NCI-H1105 treated with DMSO at 0.1 percent for 48 hours (cell line): Measurements from ENCODE around the gene KIR2DL1.
A peak's percentile ranks its signal among the peaks of the same experiment; 100 is the strongest.
"Not testable (repeated sequence)": the region's sequence is repeated elsewhere in the genome, so short reads cannot be mapped to it uniquely, and the experiment has no call there.

Experiments used
- DNase-seq: peaks from one replicate; lab custom pipeline; 2025; lab: John Stamatoyannopoulos, UW

The KIR2DL1 gene

DNA sequence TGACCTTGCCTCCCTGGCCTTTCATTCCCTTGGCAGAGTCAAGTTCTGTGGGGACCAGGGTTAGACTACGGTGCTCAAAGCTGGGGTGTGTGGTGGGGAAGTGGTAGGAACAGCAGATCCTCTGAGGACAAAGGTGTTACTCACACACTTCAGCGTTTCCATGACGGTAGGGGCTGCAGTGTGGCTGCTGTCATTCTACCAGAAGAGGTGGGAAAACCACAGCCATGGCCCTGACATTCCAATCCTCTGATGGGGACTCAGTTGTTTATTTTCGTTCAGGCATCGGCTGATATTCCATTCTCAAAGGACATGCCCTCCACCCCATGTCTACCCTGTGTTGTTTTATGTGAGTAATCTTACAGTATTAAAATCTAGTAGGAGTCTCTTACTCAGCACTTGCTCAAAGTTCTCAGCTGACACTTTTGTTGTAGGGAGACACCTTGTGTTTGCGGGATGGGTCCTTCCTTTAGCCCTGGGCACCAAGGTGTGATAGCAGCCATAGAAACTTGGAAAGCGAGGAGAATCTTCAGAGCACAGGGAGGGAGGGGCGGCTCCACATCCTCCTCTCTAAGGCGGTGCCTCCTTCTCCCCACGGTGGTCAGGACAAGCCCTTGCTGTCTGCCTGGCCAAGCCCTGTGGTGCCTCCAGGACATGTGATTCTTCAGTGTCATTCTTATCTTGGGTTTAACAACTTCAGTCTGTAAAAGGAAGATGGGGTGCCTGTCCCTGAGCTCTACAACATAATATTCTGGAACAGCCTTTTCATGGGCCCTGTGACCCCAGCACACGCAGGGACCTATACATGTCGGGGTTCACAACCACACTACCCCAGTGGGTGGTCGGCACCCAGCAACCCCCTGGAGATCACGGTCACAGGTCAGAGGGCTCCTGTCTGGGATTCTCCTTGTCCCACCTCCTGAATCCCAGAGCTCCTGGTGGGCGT is 1.7 kb downstream of the KIR2DL1 start:
- DNase-seq = not testable (repeated sequence)

GRCh38 chr19:54772666-54773065 is 3.1 kb downstream of the KIR2DL1 start:
- DNase-seq = not testable (repeated sequence)

GRCh38 chr19:54775095-54775815 is 5.7 kb downstream of the KIR2DL1 start:
- not testable (repeated sequence) for DNase-seq

DNA sequence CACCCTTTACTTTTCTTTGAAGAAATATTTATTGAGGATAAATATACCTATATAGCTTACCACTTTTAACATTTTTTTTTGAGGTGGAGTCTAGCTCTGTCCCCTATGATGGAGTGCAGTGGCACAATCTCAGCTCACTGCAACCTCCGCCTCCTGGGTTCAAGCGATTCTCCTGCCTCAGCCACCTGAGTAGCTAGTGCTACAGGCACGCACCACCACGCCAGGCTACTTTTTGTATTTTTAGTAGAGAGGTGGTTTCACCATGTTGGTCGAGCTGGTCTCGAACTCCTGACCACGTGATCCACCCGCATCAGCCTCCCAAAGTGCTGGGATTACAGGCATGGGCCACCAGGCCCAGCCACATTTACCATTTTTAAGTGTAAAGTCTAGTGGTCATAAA is 6.2 kb downstream of the KIR2DL1 start:
- DNase-seq = not testable (repeated sequence)

DNA sequence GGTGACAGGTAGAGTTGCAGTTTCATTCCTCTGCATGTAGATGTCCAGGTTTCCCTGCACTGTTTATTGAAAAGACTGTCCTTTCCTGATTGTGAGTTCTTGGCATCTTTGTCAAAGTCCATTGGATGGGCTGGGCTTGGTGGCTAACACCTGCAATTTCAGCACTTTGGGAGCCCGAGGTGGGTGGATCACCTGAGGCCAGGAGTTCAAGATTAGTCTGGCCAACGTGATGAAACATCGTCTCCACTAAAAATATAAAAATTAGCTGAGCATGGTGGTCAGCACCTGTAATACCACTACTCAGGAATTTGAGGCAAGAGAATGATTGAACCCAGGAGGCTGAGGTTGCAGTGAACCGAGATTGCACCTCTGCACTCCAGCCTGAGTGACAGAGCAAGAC is 8.3 kb downstream of the KIR2DL1 start:
- DNase-seq = not testable (repeated sequence)

DNA sequence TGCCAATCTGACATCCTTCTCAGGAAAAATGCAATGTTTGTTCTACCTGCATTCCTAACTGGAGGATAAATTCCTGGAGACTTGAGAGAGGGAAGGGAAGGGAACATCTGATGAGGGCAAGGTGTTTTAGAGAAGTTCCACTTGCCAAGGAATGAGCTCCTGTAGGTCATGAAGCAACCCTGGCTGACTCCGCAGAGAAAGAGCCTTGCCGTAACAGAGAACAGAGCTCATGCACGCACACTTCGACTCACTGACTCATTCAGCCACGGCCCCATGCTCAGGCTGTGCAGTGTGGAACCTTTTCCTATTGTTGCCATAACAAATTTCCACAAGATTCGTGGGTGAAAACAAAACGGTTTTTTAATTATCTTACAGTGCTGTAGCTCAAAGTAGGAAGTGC is 9.3 kb downstream of the KIR2DL1 start:
- DNase-seq = not testable (repeated sequence)

DNA sequence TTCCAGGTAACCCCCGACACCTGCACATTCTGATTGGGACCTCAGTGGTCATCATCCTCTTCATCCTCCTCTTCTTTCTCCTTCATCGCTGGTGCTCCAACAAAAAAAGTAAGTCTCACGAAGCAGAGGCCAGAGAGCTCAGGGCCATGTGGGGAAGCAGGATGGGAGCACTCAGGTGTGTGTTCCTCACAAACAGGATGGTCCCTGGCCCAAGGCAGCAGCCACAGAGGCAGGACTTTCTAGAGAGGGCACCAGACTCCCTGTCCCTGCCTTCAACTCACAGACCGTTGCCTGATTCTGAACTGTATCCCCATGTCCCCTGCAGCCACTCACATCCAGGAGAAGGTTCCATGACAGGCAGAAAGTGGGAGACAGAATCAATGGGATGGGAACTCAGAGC is 13.3 kb downstream of the KIR2DL1 start:
- DNase-seq = not testable (repeated sequence)

DNA sequence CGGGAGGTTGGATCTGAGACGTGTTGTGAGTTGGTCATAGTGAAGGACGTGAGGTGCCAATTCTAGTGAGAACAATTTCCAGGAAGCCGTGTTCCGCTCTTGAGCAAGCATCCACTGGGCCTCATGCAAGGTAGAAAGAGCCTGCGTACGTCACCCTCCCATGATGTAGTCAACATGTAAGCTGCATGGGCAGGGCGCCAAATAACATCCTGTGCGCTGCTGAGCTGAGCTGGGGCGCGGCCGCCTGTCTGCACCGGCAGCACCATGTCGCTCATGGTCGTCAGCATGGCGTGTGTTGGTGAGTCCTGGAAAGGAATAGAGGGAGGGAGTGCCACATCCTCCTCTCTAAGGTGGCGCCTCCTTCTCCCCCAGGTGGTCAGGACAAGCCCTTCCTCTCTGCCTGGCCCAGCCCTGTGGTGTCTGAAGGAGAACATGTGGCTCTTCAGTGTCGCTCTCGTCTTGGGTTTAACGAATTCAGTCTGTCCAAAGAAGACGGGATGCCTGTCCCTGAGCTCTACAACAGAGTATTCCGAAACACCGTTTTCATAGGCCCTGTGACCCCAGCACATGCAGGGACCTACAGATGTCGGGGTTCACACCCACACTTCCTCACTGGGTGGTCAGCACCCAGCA is 16.6 kb downstream of the KIR2DL1 start:
- peak; percentile 19 for DNase-seq

DNA sequence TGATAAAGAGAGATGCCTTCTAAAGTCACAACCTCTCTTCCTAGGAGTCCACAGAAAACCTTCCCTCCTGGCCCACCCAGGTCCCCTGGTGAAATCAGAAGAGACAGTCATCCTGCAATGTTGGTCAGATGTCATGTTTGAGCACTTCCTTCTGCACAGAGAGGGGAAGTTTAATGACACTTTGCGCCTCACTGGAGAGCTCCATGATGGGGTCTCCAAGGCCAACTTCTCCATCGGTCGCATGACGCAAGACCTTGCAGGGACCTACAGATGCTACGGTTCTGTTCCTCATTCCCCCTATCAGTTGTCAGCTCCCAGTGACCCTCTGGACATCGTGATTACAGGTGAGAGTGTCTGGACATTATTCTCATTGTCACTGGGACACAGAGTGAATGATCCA is 18.6 kb downstream of the KIR2DL1 start:
- DNase-seq = not testable (repeated sequence)

DNA sequence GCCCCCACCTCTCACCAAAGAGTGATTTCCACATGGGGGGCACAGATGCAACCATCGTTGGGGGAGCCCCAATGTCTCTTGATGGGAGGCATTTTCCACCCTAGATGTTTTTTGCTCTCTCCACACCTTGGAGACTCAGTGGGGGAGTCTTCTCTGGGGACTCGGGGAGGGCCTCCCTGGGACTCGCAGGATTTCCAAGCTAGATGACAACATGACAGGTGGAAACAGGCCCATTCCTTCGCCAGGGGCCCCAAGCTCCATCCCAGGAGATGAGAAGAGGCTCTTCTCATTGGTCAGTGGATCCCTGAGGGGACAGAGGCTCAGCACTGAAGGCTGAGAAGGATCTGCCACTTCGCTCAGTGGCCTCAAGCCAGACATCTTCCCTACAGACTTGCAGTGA is 21.1 kb downstream of the KIR2DL1 start:
- DNase-seq = no peak

DNA sequence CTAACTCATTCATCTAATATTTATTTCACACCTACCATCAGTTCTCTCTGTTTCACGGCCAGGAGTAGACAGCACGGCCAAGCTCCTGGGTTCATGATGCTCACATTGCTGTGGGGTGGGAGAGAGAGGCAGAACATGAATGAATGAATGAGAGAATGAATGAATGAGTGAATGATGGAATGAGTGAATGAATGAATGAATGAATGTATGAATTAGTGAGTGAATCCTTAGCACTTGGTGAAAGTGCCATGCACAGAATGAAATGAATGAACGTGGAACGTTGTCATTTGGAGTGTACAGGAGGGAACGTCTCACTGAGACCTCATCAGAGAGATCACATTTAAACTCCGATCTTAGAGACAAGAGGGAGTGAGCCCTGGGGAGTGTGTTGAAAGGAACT is 21.9 kb downstream of the KIR2DL1 start:
- no peak for DNase-seq

GRCh38 chr19:54792814-54793213 is 23.2 kb downstream of the KIR2DL1 start:
- no peak for DNase-seq

GRCh38 chr19:54795758-54796157 is 26.2 kb downstream of the KIR2DL1 start:
- no peak for DNase-seq

DNA sequence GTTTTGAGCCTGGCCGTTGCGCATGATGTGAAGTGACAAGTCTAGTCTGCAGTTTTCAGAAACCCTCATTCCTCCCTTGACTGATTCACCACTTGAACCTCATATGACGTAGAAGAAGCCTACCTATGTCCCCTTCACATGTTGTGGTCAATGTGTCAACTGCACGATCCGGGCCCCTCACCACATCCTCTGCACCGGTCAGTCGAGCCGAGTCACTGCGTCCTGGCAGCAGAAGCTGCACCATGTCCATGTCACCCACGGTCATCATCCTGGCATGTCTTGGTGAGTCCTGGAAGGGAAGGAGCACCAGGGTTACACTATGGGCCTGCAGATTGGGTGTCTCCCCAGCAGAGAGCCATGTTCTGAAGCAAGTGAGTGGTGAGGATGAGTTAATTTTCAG is 33.8 kb downstream of the KIR2DL1 start, which contains the start of gene KIR2DL4:
Gene KIR2DL4, plus strand, starts transcription at position 201 of the 400 bp plus-strand sequence. Its CDS starts 42 bp downstream, at position 243.
- DNase-seq = no peak

DNA sequence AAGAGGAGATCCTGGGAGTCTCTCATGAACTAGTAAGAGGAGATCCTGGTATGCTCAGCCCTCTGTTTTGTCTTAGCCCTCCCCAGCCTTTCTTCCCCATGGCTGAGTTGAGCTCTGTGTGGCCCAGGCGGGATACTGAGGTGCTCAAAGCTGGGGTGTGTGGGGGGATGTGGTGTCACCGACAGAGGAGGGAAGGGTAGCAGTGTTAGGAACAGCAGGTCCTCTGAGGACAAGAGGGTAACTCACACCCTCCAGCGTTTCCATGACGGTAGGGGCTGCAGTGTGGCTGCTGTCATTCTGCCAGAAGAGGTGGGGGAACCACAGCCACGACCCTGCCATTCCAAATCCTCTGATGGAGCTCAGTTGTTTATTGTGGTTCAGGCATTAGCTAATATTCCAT is 34.5 kb downstream of the KIR2DL1 start:
- no peak for DNase-seq

DNA sequence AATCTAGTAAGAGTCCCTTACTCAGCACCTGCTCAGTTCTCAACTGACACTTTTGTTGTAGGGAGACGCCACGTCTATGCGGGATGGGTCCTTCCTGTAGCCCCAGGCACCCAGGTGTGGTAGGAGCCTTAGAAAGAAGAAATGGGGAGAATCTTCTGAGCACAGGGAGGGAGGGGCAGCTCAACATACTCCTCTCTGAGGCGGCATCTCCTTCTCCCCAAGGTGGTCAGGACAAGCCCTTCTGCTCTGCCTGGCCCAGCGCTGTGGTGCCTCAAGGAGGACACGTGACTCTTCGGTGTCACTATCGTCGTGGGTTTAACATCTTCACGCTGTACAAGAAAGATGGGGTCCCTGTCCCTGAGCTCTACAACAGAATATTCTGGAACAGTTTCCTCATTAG is 35.0 kb downstream of the KIR2DL1 start:
- no peak for DNase-seq

GRCh38 chr19:54805665-54806515 is 36.3 kb downstream of the KIR2DL1 start:
- DNase-seq = no peak

DNA sequence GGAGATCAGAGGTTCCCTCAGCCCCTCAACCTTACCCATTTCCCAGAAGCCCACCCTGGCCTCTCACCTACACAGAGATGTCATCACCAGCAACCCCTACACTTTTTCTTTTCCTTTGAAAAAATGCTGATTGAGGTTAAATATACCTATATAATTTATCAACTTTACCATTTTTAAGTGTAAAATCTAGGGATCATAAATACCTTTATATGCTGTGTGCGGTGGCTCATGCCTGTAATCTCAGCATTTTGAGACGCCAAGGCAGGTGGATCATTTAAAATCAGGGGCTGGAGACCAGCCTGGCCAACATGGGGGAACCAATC is 36.9 kb downstream of the KIR2DL1 start:
- no peak for DNase-seq

GRCh38 chr19:54814571-54814970 is 45.0 kb downstream of the KIR2DL1 start:
- not testable (repeated sequence) for DNase-seq

DNA sequence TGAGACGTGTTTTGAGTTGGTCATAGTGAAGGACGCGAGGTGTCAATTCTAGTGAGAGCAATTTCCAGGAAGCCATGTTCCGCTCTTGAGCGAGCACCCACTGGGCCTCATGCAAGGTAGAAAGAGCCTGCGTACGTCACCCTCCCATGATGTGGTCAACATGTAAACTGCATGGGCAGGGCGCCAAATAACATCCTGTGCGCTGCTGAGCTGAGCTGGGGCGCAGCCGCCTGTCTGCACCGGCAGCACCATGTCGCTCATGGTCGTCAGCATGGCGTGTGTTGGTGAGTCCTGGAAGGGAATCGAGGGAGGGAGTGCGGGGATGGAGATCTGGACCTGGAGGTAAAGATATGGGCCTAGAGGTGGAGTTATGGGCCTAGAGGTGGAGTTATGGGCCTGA is 46.7 kb downstream of the KIR2DL1 start, which contains the start of gene KIR3DL1:
Gene KIR3DL1, plus strand, starts transcription at position 218 of the 400 bp plus-strand sequence.
- not testable (repeated sequence) for DNase-seq
